K562 treated with DMSO at 1 percent for 48 hours (cell line): Measurements from ENCODE around the gene CCNG2. TPM values are rescaled to one million over a fixed set of nuclear protein-coding genes. Genes with fewer than 3 reads are reported as not detected.

Experiments
- total RNA-seq: library from RNA; unstranded; fragments of 300-600 nt; gene quantifications from 2 replicates; pipeline ENCODE4 v1.2.3, GENCODE V29; 2022; ENCODE audit warnings: low replicate concordance; ENCODE audit errors: extremely low read depth

CCNG2 gene, protein sequence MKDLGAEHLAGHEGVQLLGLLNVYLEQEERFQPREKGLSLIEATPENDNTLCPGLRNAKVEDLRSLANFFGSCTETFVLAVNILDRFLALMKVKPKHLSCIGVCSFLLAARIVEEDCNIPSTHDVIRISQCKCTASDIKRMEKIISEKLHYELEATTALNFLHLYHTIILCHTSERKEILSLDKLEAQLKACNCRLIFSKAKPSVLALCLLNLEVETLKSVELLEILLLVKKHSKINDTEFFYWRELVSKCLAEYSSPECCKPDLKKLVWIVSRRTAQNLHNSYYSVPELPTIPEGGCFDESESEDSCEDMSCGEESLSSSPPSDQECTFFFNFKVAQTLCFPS
- total RNA-seq = not detected in 2 replicates

DNA sequence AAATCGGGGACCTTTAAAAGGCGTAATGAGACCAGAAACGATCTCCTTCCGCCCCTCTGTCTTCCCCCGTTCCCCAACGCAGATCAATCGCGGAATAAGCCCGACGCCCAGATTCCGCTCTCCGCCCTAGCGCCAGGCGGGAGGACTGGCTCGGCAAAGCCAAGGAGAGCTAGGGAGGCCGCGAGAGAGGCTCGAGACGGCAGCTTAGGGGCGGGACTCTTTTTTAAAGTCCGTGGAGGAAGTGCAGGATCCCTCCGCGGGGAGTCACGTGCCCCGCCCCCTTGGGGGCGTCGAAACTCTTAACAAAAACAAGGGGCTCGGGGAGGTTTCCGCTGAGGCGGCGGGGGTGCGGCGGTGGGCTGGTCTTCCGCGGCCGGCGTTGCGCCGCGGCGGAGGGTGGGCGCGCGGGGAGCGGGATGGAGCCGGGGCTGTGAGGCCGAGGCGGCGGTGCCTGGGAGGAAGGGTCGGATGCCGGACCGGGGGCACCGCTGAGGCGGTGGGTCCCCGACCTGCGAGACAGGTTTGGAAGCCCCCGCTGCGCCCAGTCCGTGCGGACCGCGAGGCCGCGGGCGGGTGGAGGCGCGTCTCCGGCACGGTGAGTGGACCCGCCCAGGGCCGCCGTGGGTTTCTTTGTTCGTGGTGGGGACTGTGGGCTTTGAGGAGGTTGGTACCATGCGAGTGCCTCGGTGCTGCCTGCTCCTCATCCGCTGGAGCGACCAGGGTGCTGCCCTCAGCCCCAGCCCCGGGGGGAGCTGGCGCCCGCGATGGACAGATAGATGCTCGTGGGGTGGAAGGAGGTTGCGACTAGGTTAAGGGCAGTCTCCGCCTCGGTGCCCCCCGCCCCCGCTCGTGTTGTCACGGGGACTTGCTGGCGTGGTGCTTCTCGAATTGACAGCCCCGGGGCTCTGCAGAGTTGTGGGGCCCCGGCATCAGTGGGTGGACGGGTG, at the start of gene CCNG2:
Gene CCNG2 (plus strand): TSS at position 296 of the 947 bp plus-strand sequence. CDS start 1,326 bp downstream, outside the sequence.

Other genes with a start within 250 kb of the CCNG2 start
- not detected in 2 replicates for gene SEPTIN11, start 207.5 kb upstream of the CCNG2 start, total RNA-seq
- gene CCNI, start 81.2 kb upstream of the CCNG2 start, total RNA-seq = not detected in 2 replicates